Breast epithelium (tissue), 3 donors: Measurements from ENCODE around the gene MR1.

Experiments used
- CTCF ChIP-seq, 3 donors: fragments of 450-650 bp; IDR thresholded peaks; one replicate each; pipeline ENCODE4 v1.5.1; 2016 to 2017; ENCODE audit warnings: antibody characterized with exemption in 3 of 3, mild to moderate bottlenecking in 3 of 3, moderate library complexity in 3 of 3
- POLR2A ChIP-seq: fragments of 450-650 bp; IDR thresholded peaks from one replicate; pipeline ENCODE4 v1.6.1; 2016; ENCODE audit warnings: antibody characterized with exemption, mild to moderate bottlenecking, moderate library complexity
- POLR2AphosphoS5 ChIP-seq, 3 donors: sonication (generic); formaldehyde crosslinking; IDR thresholded peaks; one replicate each; pipeline ENCODE4 v1.6.1; 2017; ENCODE audit warnings: antibody characterized with exemption in 3 of 3

- TF ChIP-seq CTCF (IDR thresholded peaks at IDR 0.05): no peak
- TF ChIP-seq POLR2A: no peak
- no peak for TF ChIP-seq POLR2AphosphoS5 (IDR thresholded peaks at IDR 0.05)
Measured at GRCh38 chr1:181021811-181022434, 11.9 kb upstream of the MR1 start.
